Activated CD4-positive, alpha-beta T cell treated with anti-CD3 and anti-CD28 coated beads for 36 hours (primary cell): ENCODE results near the gene TFR2. TPM values are rescaled to one million over a fixed set of nuclear protein-coding genes. Genes with fewer than 3 reads are reported as not detected.

Source experiments
- ATAC-seq: fragments of 200-7000 bp; cut with Tn5 transposase; one replicate; pipeline ENCODE4 v1.10.0; 2021; ENCODE audit warnings: mild to moderate bottlenecking, moderate library complexity
- CTCF ChIA-PET: fragments of 350-600 bp; sonication (Branson Sonifier 250); formaldehyde crosslinking; loops from one replicate; lab custom pipeline; 2021; ENCODE audit warnings: antibody characterized with exemption; lab: Charles Lee
- POLR2A ChIA-PET: fragments of 350-600 bp; sonication (Branson Sonifier 250); formaldehyde crosslinking; loops from one replicate; lab custom pipeline; 2021; ENCODE audit warnings: antibody characterized with exemption, inconsistent platforms; lab: Charles Lee
- DNase-seq: peaks from one replicate; pipeline ENCODE4 v3.0.0-alpha.2; 2020
- H3K27ac Mint-ChIP-seq: one replicate; pipeline ENCODE4 v1.8.0; 2021; ENCODE audit warnings: mixed read lengths
- H3K27me3 Mint-ChIP-seq: one replicate; pipeline ENCODE4 v1.8.0; 2021; ENCODE audit warnings: mixed read lengths
- H3K36me3 Mint-ChIP-seq: one replicate; pipeline ENCODE4 v1.8.0; 2021; ENCODE audit warnings: low read depth, mixed read lengths
- H3K4me1 Mint-ChIP-seq: one replicate; pipeline ENCODE4 v1.8.0; 2021; ENCODE audit warnings: mixed read lengths
- H3K4me3 Mint-ChIP-seq: one replicate; pipeline ENCODE4 v1.8.0; 2021; ENCODE audit warnings: mild to moderate bottlenecking, moderate library complexity, mixed read lengths
- H3K9me3 Mint-ChIP-seq: one replicate; pipeline ENCODE4 v1.8.0; 2021; ENCODE audit warnings: low read depth, mixed read lengths
- intact Hi-C, 2 experiments: fragments of 100-400 bp; cut with DNase I in 1 of 2; cut with micrococcal nuclease in 1 of 2; formaldehyde crosslinking; loops; one replicate each; pipeline versions ENCODE4 v1.14.2 to v1.15.1; 2022 to 2024; cut with DNase I, micrococcal nuclease
- total RNA-seq, 2 experiments: library from RNA; stranded (reverse); gene quantifications; one replicate each; pipeline ENCODE4 v1.2.3, GENCODE V29; 2021

TFR2 gene
- total RNA-seq, 2 experiments from 2014 or later: 10.1 to 12.4 TPM

- Mint-ChIP-seq H3K4me1 (peaks cover 29% of the 10 kb centered on the region), H3K9me3 (no peaks in the 10 kb centered on the region), H3K27me3 (no peaks in the 10 kb centered on the region), H3K36me3 (peaks cover 5% of the 10 kb centered on the region), H3K27ac (peak overlapping the region; percentile 82), H3K4me3 (peak overlapping the region; percentile 78)
- DNase-seq (peak; percentile 41), ATAC-seq (no peak)
- CTCF ChIA-PET: interaction anchor here (0.6 to 4.2 kb wide), 18 partner anchors 14 to 667 kb away, joined by 3 to 19 read pairs (median 4); partner anchors contain the start of genes GIGYF1, MOSPD3, POP7 and TSC22D4
- POLR2A ChIA-PET: interaction anchor here (0.5 to 2.7 kb wide), 10 partner anchors 14 to 290 kb away, joined by 3 to 13 read pairs (median 8); partner anchors contain the start of genes AGFG2, MEPCE, MOSPD3 and POP7
- intact Hi-C loops: loop anchor here (5.0 kb wide), 2 partner anchors 42 to 458 kb away; partner anchors contain the start of gene MBLAC1 (in 1 of the 2)
Observed at GRCh38 chr7:100584683-100585510, 56.5 kb downstream of the TFR2 start.

- intact Hi-C loops: loop anchor here in 1 of 2 experiments (5.0 kb wide), 1 partner anchor 43 kb away; no protein-coding TSS in a partner anchor
- Mint-ChIP-seq H3K27ac (peak overlapping the region; percentile 92), H3K4me1 (peaks cover 29% of the 10 kb centered on the region), H3K36me3 (peaks cover 8% of the 10 kb centered on the region), H3K27me3 (no peaks in the 10 kb centered on the region), H3K4me3 (peak overlapping the region; percentile 78), H3K9me3 (no peaks in the 10 kb centered on the region)
- POLR2A ChIA-PET: interaction anchor here (0.9 to 2.3 kb wide), 7 partner anchors 13 to 435 kb away, joined by 3 to 8 read pairs (median 3); partner anchors contain the start of genes AGFG2, LAMTOR4, MEPCE and PPP1R35
- ATAC-seq (no peak), DNase-seq (no peak)
- CTCF ChIA-PET: interaction anchor here (0.5 to 4.2 kb wide), 19 partner anchors 13 to 666 kb away, joined by 3 to 19 read pairs (median 3); partner anchors contain the start of genes GIGYF1, MOSPD3 and POP7
Observed at GRCh38 chr7:100584054-100584682, 57.2 kb downstream of the TFR2 start.

GRCh38 chr7:100583132-100584053 is 58.0 kb downstream of the TFR2 start:
- Mint-ChIP-seq H3K27ac (peak overlapping the region; percentile 92), H3K27me3 (no peaks in the 10 kb centered on the region), H3K4me1 (peaks cover 29% of the 10 kb centered on the region), H3K4me3 (peak overlapping the region; percentile 78), H3K9me3 (no peaks in the 10 kb centered on the region), H3K36me3 (peaks cover 10% of the 10 kb centered on the region)
- ATAC-seq (peak; percentile 17), DNase-seq (peak; percentile 89)
- intact Hi-C loops: loop anchor here in 1 of 2 experiments (2.0 to 5.0 kb wide), 2 partner anchors 15 to 44 kb away; no protein-coding TSS in a partner anchor
- ChIA-PET CTCF (interaction anchor here (0.6 to 4.2 kb wide), 13 partner anchors 12 to 176 kb away, joined by 3 to 19 read pairs (median 4); partner anchors contain the start of genes GIGYF1 and POP7), POLR2A (interaction anchor here (0.6 to 2.3 kb wide), 8 partner anchors 12 to 435 kb away, joined by 3 to 8 read pairs (median 4); partner anchors contain the start of genes AGFG2, LAMTOR4, MEPCE and PPP1R35)

- Mint-ChIP-seq H3K27me3 (no peaks in the 10 kb centered on the region), H3K4me3 (peak overlapping the region; percentile 78), H3K36me3 (peaks cover 10% of the 10 kb centered on the region), H3K9me3 (no peaks in the 10 kb centered on the region), H3K4me1 (peaks cover 29% of the 10 kb centered on the region), H3K27ac (peak overlapping the region; percentile 92)
- intact Hi-C loops: loop anchor here in 1 of 2 experiments (2.0 to 5.0 kb wide), 2 partner anchors 14 to 45 kb away; no protein-coding TSS in a partner anchor
- DNase-seq (no peak), ATAC-seq (no peak)
- POLR2A ChIA-PET: interaction anchor here (1.4 kb wide), 1 partner anchor 44 kb away, joined by 3 read pairs; the partner anchor contains the start of gene AGFG2
- CTCF ChIA-PET: interaction anchor here (1.6 to 3.9 kb wide), 3 partner anchors 50 to 123 kb away, joined by 5 to 18 read pairs (median 14); partner anchors contain the start of gene POP7
Observed at GRCh38 chr7:100582650-100583049, 58.7 kb downstream of the TFR2 start.

- POLR2A ChIA-PET: no interaction called here
- no peaks in the 10 kb centered on the region for H3K9me3 Mint-ChIP-seq
- ATAC-seq: no peak
Observed at GRCh38 chr7:100582041-100582579, 59.2 kb downstream of the TFR2 start.

GRCh38 chr7:100580466-100581283 is 60.7 kb downstream of the TFR2 start:
- peaks cover 29% of the 10 kb centered on the region for H3K4me1 Mint-ChIP-seq
- no peak overlapping the region for H3K27ac Mint-ChIP-seq
- peaks cover 16% of the 10 kb centered on the region for H3K36me3 Mint-ChIP-seq
- ATAC-seq (no peak), DNase-seq (no peak)
- H3K9me3 Mint-ChIP-seq: no peaks in the 10 kb centered on the region
- CTCF ChIA-PET: interaction anchor here (1.5 kb wide), 1 partner anchor 21 kb away, joined by 4 read pairs; no protein-coding TSS in a partner anchor
- POLR2A ChIA-PET: no interaction called here
- H3K27me3 Mint-ChIP-seq: no peaks in the 10 kb centered on the region
- intact Hi-C loops: loop anchor here in 1 of 2 experiments (5.0 kb wide), 1 partner anchor 47 kb away; no protein-coding TSS in a partner anchor
- no peak overlapping the region for H3K4me3 Mint-ChIP-seq

More at GRCh38 chr7:100582041-100582579, 59.2 kb downstream of the TFR2 start:
- Mint-ChIP-seq H3K27me3 (no peaks in the 10 kb centered on the region), H3K36me3 (peaks cover 10% of the 10 kb centered on the region), H3K4me3 (peak overlapping the region; percentile 11), H3K27ac (peak overlapping the region; percentile 92), H3K4me1 (peaks cover 29% of the 10 kb centered on the region)
- intact Hi-C loops: loop anchor here in 1 of 2 experiments (2.0 to 5.0 kb wide), 2 partner anchors 13 to 45 kb away; no protein-coding TSS in a partner anchor
- CTCF ChIA-PET: interaction anchor here (1.5 kb wide), 1 partner anchor 23 kb away, joined by 4 read pairs; no protein-coding TSS in a partner anchor
- DNase-seq: no peak

GRCh38 chr7:100578246-100579183 is 62.8 kb downstream of the TFR2 start:
- intact Hi-C loops: no loop called here
- Mint-ChIP-seq H3K27me3 (no peaks in the 10 kb centered on the region), H3K4me1 (peaks cover 18% of the 10 kb centered on the region), H3K9me3 (no peaks in the 10 kb centered on the region), H3K27ac (no peak overlapping the region), H3K36me3 (peaks cover 22% of the 10 kb centered on the region), H3K4me3 (no peak overlapping the region)
- ATAC-seq: no peak
- POLR2A ChIA-PET: no interaction called here
- CTCF ChIA-PET: no interaction called here
- DNase-seq: no peak

GRCh38 chr7:100577507-100577906 is 63.8 kb downstream of the TFR2 start:
- intact Hi-C loops: no loop called here
- Mint-ChIP-seq H3K4me1 (peaks cover 9% of the 10 kb centered on the region), H3K4me3 (no peak overlapping the region), H3K9me3 (no peaks in the 10 kb centered on the region), H3K27ac (no peak overlapping the region), H3K27me3 (no peaks in the 10 kb centered on the region), H3K36me3 (peaks cover 21% of the 10 kb centered on the region)
- CTCF ChIA-PET: interaction anchor here (0.8 kb wide), 1 partner anchor 95 kb away, joined by 3 read pairs; no protein-coding TSS in a partner anchor
- DNase-seq: no peak
- POLR2A ChIA-PET: no interaction called here
- no peak for ATAC-seq
